ENCODE measurements around the gene LOC128125822.
"Not testable (repeated sequence)": the region's sequence is repeated elsewhere in the genome, so short reads cannot be mapped to it uniquely, and the experiment has no call there.

LOC128125822 gene

DNA sequence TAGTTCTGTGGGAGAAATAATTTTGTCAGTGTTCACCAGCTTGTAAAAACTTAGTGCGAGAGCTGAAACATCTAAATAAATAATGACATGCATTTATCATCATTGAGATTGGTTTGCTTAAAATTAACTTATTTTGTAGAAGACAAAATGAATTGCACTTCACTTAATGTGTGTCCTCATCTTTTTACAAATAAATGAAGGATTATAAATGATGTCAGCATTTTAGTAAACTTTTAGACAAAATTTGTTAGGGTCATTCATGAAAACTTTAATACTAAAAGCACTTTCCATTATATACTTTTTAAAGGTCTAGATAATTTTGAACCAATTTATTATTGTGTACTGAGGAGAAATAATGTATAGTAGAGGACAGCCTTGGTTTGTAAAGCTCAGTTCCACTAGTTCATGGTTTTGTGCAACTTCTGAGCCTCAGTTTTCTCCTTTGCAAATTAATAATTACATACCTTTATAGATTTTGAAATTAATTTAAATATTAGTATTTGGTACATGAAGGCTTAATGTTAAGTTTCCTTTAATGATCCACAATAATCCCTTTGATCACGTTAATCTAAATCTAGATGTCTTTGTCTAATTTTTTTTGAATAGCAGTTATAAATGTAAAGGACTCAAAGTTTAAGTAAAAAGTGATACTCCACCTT lies 9.2 kb downstream of the LOC128125822 start:
- in situ Hi-C loops (cut with MboI; ENCODE audit: low sequenced_read_pairs), result no loop called here

GRCh38 chr6:63582579-63583231 lies 10.4 kb downstream of the LOC128125822 start:
- in situ Hi-C loops (cut with MboI; ENCODE audit: low sequenced_read_pairs), result no loop called here

DNA sequence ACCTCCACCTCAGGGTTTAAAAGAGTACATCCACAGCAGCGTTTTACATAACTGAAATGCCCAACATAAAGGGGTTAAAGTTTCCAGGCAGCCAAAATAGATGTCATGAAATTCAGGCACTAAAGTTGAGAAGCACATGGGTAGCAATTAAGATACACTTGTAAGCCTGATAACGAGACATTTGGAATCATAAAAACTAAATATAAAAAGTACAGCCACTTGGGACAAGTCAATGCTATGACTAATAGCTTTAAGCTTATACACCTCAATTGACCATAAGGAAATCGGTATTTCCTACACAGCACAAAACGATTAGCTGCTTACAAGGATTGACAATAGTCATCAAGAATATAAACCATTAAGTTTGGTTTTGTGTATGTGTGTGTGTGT lies 11.8 kb downstream of the LOC128125822 start:
- in situ Hi-C loops (cut with MboI; ENCODE audit: low sequenced_read_pairs), result no loop called here

DNA sequence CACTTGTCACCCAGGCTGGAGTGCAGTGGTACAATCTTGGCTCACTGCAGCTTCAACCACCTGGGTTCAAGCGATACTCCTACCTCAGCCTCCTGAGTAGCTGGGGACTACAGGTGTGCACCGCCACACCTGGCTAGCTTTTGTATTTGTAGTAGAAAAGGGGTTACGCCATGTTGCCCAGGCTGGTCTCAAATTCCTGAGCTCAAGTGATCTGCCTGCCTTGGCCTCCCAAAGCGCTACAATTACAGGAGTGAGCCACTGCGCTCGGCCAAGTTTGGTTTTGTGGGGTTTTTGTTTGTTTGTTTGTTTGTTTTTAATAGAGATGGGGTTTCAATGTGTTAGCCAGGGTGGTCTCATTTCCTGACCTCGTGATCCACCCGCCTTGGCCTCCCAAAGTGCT lies 12.3 kb downstream of the LOC128125822 start:
- in situ Hi-C loops (cut with MboI; ENCODE audit: low sequenced_read_pairs), result no loop called here

- in situ Hi-C loops (cut with MboI; ENCODE audit: low sequenced_read_pairs), result not testable (repeated sequence)
Observed at GRCh38 chr6:63585652-63586051, 13.4 kb downstream of the LOC128125822 start.

- in situ Hi-C loops (cut with MboI; ENCODE audit: low sequenced_read_pairs), result no loop called here
Observed at GRCh38 chr6:63589952-63590411, 17.7 kb downstream of the LOC128125822 start.

DNA sequence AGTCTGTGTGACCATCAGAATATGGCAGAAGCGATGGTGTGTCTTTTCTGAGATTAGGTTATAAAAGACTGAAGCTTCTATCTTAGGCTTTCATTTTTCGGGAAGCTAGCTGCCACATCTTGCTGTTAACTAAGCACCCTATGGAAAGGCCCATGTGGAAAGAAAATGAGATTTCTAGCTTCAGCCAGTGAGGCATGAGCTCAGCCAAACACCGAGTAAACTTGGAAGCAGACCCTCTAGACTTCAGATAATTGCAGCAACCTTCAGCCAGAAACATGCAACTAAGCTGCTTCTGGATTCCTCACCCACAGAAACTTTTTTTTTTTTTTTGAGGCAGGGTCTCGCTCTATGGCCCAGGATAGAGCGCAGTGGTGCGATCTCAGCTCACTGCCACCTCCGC lies 20.6 kb downstream of the LOC128125822 start:
- in situ Hi-C loops (cut with MboI; ENCODE audit: low sequenced_read_pairs), result no loop called here

GRCh38 chr6:63597141-63598048 lies 25.1 kb downstream of the LOC128125822 start:
- in situ Hi-C loops (cut with MboI; ENCODE audit: low sequenced_read_pairs), result no loop called here

GRCh38 chr6:63598049-63599036 lies 26.1 kb downstream of the LOC128125822 start:
- in situ Hi-C loops (cut with MboI; ENCODE audit: low sequenced_read_pairs), result no loop called here

DNA sequence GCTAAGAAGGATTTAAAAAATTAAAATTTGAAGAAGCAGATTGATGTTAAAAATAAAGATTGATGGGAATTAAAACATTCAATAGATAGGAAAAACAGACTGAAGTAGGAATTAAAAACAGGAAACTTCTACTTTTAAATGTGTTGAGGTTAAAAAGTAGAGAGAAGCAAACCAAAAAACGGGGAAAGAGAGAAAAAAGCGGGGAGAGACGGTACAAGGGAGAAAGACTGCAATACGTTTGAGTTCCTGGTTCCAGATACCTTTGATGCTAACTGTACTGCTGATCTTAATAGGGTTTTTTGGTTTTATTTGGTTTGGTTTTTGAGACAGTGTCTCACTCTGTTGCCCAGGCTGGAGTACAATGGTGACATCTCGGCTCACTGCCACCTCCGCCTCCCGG lies 27.0 kb downstream of the LOC128125822 start:
- in situ Hi-C loops (cut with MboI; ENCODE audit: low sequenced_read_pairs), result no loop called here

GRCh38 chr6:63600136-63600535 lies 27.9 kb downstream of the LOC128125822 start:
- in situ Hi-C loops (cut with MboI; ENCODE audit: low sequenced_read_pairs), result no loop called here

GRCh38 chr6:63609231-63609630 lies 37.0 kb downstream of the LOC128125822 start:
- in situ Hi-C loops (cut with MboI; ENCODE audit: low sequenced_read_pairs), result no loop called here

DNA sequence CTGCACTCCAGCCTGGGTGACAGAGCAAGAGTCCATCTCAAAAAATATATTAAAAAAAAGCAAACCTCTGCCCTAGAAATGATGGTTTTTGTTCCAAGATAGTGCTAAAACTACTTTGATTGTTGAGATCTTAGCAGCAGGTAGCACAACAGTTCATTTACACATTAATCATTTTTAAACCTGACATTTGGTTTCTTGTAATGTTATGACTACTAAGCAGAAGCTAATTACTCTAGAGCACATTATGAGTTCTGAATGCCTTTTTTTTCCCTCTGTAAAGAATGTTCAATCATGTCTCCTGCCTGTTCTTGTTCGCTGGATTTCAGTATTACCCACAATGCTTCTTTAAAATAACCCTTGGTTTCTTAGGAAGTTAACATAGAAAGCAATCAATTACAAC lies 38.7 kb downstream of the LOC128125822 start:
- in situ Hi-C loops (cut with MboI; ENCODE audit: low sequenced_read_pairs), result no loop called here

DNA sequence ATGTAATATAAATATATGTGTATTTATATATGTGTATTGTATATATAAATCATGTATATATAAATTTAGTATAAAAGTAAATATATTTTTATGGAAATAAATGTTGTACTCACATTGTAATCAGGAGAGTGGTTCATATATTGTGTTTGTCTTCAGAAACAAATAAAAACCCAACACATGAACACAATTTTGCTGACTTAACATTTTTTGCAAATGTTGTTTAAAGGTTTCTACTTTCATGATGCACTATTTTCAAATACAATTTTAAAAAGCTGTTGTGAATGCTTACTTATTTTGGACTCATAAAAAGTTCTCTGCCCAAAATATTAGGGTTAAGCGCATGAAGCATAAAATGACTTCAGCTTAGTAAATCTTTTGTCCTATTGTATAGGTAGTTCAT lies 39.3 kb downstream of the LOC128125822 start:
- in situ Hi-C loops (cut with MboI; ENCODE audit: low sequenced_read_pairs), result no loop called here

GRCh38 chr6:63615590-63615989 lies 43.3 kb downstream of the LOC128125822 start:
- in situ Hi-C loops (cut with MboI; ENCODE audit: low sequenced_read_pairs), result no loop called here
